ENCODE data around the gene KANK3.
"Not testable (repeated sequence)": the region's sequence is repeated elsewhere in the genome, so short reads cannot be mapped to it uniquely, and the experiment has no call there.

Gene KANK3

GRCh38 chr19:8336660-8337059 is 6.4 kb downstream of the KANK3 start:
- no peak for DNase-seq

GRCh38 chr19:8336072-8336569 is 6.9 kb downstream of the KANK3 start:
- DNase-seq, result no peak

- peak; percentile 59 for DNase-seq
Observed at GRCh38 chr19:8335343-8336071, 7.6 kb downstream of the KANK3 start.

GRCh38 chr19:8334458-8335342 is 8.4 kb downstream of the KANK3 start:
- DNase-seq, result peak; percentile 62

- no peak for DNase-seq
Observed at GRCh38 chr19:8333767-8334457, 9.2 kb downstream of the KANK3 start.

GRCh38 chr19:8332976-8333766 is 9.9 kb downstream of the KANK3 start:
- DNase-seq, result no peak

GRCh38 chr19:8331263-8331845 is 11.7 kb downstream of the KANK3 start:
- DNase-seq, result no peak

GRCh38 chr19:8329996-8330395 is 13.1 kb downstream of the KANK3 start:
- DNase-seq, result no peak

GRCh38 chr19:8325454-8325853 is 17.6 kb downstream of the KANK3 start:
- DNase-seq, result no peak

GRCh38 chr19:8324186-8325050 is 18.6 kb downstream of the KANK3 start:
- no peak for DNase-seq

- DNase-seq, result no peak
Observed at GRCh38 chr19:8323781-8324185, 19.3 kb downstream of the KANK3 start.

- DNase-seq, result no peak
Observed at GRCh38 chr19:8322638-8322997, 20.4 kb downstream of the KANK3 start.

- no peak for DNase-seq
Observed at GRCh38 chr19:8321986-8322637, 20.9 kb downstream of the KANK3 start.

GRCh38 chr19:8321067-8321985 is 21.7 kb downstream of the KANK3 start, which contains the start of the genes NDUFA7 and RPS28:
TSS of gene NDUFA7 (minus strand) at chr19:8321375. CDS start at chr19:8321358, 17 bp downstream.
TSS of gene RPS28 (plus strand) at chr19:8321496. CDS start at chr19:8321531, 35 bp downstream.
- peak; percentile 99 for DNase-seq

- no peak for DNase-seq
Observed at GRCh38 chr19:8320564-8321066, 22.4 kb downstream of the KANK3 start.

GRCh38 chr19:8319807-8320520 is 23.1 kb downstream of the KANK3 start:
- DNase-seq, result no peak

- not testable (repeated sequence) for DNase-seq
Observed at GRCh38 chr19:8318835-8319234, 24.2 kb downstream of the KANK3 start.

Data from stimulated activated CD8-positive, alpha-beta memory T cell treated with anti-CD3 and anti-CD28 coated beads, Interleukin-4, amount 100 ng/mL, for 48 hours (primary cell).